ENCODE measurements around the gene GLRX3. TPM values are rescaled to one million over a fixed set of nuclear protein-coding genes. Genes with fewer than 3 reads are reported as not detected.

The GLRX3 gene
- total RNA-seq: 106 and 131 TPM in 2 replicates

GRCh38 chr10:130136226-130137089 lies at the start of gene GLRX3:
TSS of gene GLRX3 (plus strand) at chr10:130136391. CDS start at chr10:130136421, 30 bp downstream.

GRCh38 chr10:130110246-130111112 lies 25.7 kb upstream of the GLRX3 start, which contains the start of gene C10orf143:
TSS of gene C10orf143 (minus strand) at chr10:130110830. CDS start at chr10:130110772, 58 bp downstream.

Other genes starting within 250 kb of the GLRX3 start
- 9.9 and 16.5 TPM in 2 replicates for gene EBF3, start 172.1 kb upstream of the GLRX3 start, total RNA-seq
- gene C10orf143, start 25.6 kb upstream of the GLRX3 start, total RNA-seq: 0.87 and 1.2 TPM in 2 replicates

All from smooth muscle cell of trachea (primary cell).